ENCODE data around the gene ZNF189. TPM values are rescaled to one million over a fixed set of nuclear protein-coding genes. Genes with fewer than 3 reads are reported as not detected.

The ZNF189 gene
- polyA plus RNA-seq (4.9 to 8.7 TPM (median 5.9 TPM) in 3 replicates), polyA minus RNA-seq (0.98 to 9.4 TPM (median 4.4 TPM) in 3 replicates)
- polyA plus RNA-seq (2011; ENCODE audit: low read depth), result 2.5 TPM
- 3.7 and 8.2 TPM in 2 replicates for polyA plus RNA-seq (2011; cell fraction: cytosol; rRNA removed)
- polyA plus RNA-seq (2011; cell fraction: nucleus; rRNA removed), result 12.9 and 17.1 TPM in 2 replicates
- 3.9 and 6.7 TPM in 2 replicates for polyA plus RNA-seq (2012; ENCODE audit: low replicate concordance)
- polyA minus RNA-seq (2011; cell fraction: cytosol; rRNA and poly(A)+ RNA removed), result 3.6 TPM
- 5.6 and 11.0 TPM in 2 replicates for polyA minus RNA-seq (2011; cell fraction: nucleus; rRNA and poly(A)+ RNA removed)

GRCh38 chr9:101398068-101398929 lies at the start of gene ZNF189, which contains the start of gene MRPL50:
Gene ZNF189, plus strand, starts transcription at chr9:101398851. Its CDS starts 306 bp downstream, at chr9:101399157.
Gene MRPL50, minus strand, starts transcription at chr9:101398618. Its CDS starts 26 bp downstream, at chr9:101398592.
- peak; percentile 58 for FAIRE-seq
- dilution Hi-C loops (cut with MboI; ENCODE audit: extremely low pct_ligation_motif_present, low sequenced_read_pairs), result no loop called here

GRCh38 chr9:101350285-101350684 lies 48.4 kb upstream of the ZNF189 start:
- Histone ChIP-seq H3K9me1 (ENCODE audit: control insufficient read depth, extremely low read depth, insufficient read depth, low read length) (no peaks in the 10 kb centered on the region), H3K36me3 (ENCODE audit: control insufficient read depth in 2 of 2, extremely low read depth in 1 of 2, insufficient read depth in 2 of 2, low read length in 2 of 2) (no peaks in the 10 kb centered on the region), H3K4me3 (ENCODE audit: control insufficient read depth in 2 of 3, extremely low read depth in 1 of 3, insufficient read depth in 2 of 3, low read depth in 1 of 3, low read length in 3 of 3) (no peak overlapping the region), H2AFZ (ENCODE audit: control insufficient read depth, low read length) (no peak overlapping the region), H3K27me3 (ENCODE audit: control insufficient read depth, extremely low read depth, insufficient read depth, low read length) (no peaks in the 10 kb centered on the region), H3K4me1 (ENCODE audit: control insufficient read depth, extremely low read depth, insufficient read depth, low read length) (no peaks in the 10 kb centered on the region), H3K79me2 (ENCODE audit: control insufficient read depth, insufficient read depth, low read length) (no peaks in the 10 kb centered on the region), H3K27ac (ENCODE audit: control insufficient read depth, insufficient read depth, low read length) (no peak overlapping the region), H3K9ac (ENCODE audit: control insufficient read depth, extremely low read depth, insufficient read depth, low read length) (no peak overlapping the region), H3K4me2 (ENCODE audit: control insufficient read depth, extremely low read depth, insufficient read depth, low read depth, low read length) (no peak overlapping the region), H4K20me1 (ENCODE audit: control insufficient read depth, extremely low read depth, insufficient read depth, low read length) (no peaks in the 10 kb centered on the region), H3K9me3 (ENCODE audit: control insufficient read depth, low read depth, low read length) (no peaks in the 10 kb centered on the region)
- no peak for TF ChIP-seq EZH2 (IDR thresholded peaks at IDR 0.05; ENCODE audit: low read length)
- TF ChIP-seq CTCF (optimal IDR thresholded peaks at IDR 0.05 in 1 of 3, IDR thresholded peaks at IDR 0.05 in 1 of 3, conservative IDR thresholded peaks at IDR 0.05 in 1 of 3; ENCODE audit: extremely low read depth in 1 of 3, insufficient read depth in 2 of 3, low read length in 3 of 3), result no peak
- no peak for DNase-seq (ENCODE audit: low read depth, low spot score)
- no peak for FAIRE-seq
- dilution Hi-C loops (cut with MboI; ENCODE audit: extremely low pct_ligation_motif_present, low sequenced_read_pairs), result no loop called here

More at GRCh38 chr9:101398068-101398929, at the start of gene ZNF189, which contains the start of gene MRPL50:
- peaks cover 2% of the 10 kb centered on the region for H3K9me3 ChIP-seq (ENCODE audit: control insufficient read depth, low read depth, low read length)
- peak within 1 kb of the TSS; percentile 85 to 99 (median 96) for H3K4me3 ChIP-seq (ENCODE audit: control insufficient read depth in 2 of 3, extremely low read depth in 1 of 3, insufficient read depth in 2 of 3, low read depth in 1 of 3, low read length in 3 of 3)
- peak within 1 kb of the TSS; percentile 100 for H2AFZ ChIP-seq (ENCODE audit: control insufficient read depth, low read length)
- no peaks in the 10 kb centered on the region for H4K20me1 ChIP-seq (ENCODE audit: control insufficient read depth, extremely low read depth, insufficient read depth, low read length)
- peak within 1 kb of the TSS; percentile 98 for H3K27ac ChIP-seq (ENCODE audit: control insufficient read depth, insufficient read depth, low read length)
- H3K9ac ChIP-seq (ENCODE audit: control insufficient read depth, extremely low read depth, insufficient read depth, low read length), result peak within 1 kb of the TSS; percentile 98
- H3K36me3 ChIP-seq (ENCODE audit: control insufficient read depth in 2 of 2, extremely low read depth in 1 of 2, insufficient read depth in 2 of 2, low read length in 2 of 2), result peaks cover 9 to 12% of the 10 kb centered on the region in 2 experiments
- peaks cover 10% of the 10 kb centered on the region for H3K4me1 ChIP-seq (ENCODE audit: control insufficient read depth, extremely low read depth, insufficient read depth, low read length)
- peak; percentile 89 for DNase-seq (ENCODE audit: low read depth, low spot score)
- H3K4me2 ChIP-seq (ENCODE audit: control insufficient read depth, extremely low read depth, insufficient read depth, low read depth, low read length), result peak within 1 kb of the TSS; percentile 98
- no peak for TF ChIP-seq CTCF (optimal IDR thresholded peaks at IDR 0.05 in 1 of 3, IDR thresholded peaks at IDR 0.05 in 1 of 3, conservative IDR thresholded peaks at IDR 0.05 in 1 of 3; ENCODE audit: extremely low read depth in 1 of 3, insufficient read depth in 2 of 3, low read length in 3 of 3)
- no peaks in the 10 kb centered on the region for H3K9me1 ChIP-seq (ENCODE audit: control insufficient read depth, extremely low read depth, insufficient read depth, low read length)
- H3K27me3 ChIP-seq (ENCODE audit: control insufficient read depth, extremely low read depth, insufficient read depth, low read length), result no peaks in the 10 kb centered on the region
- peaks cover 82% of the 10 kb centered on the region for H3K79me2 ChIP-seq (ENCODE audit: control insufficient read depth, insufficient read depth, low read length)
